HG03039 (cell line): ENCODE data around the gene VEGFC.
A peak's percentile ranks its signal among the peaks of the same experiment; 100 is the strongest.

Experiments
- ATAC-seq: cut with Tn5 transposase; IDR thresholded peaks from one replicate; pipeline ENCODE4 v1.9.1; 2021; ENCODE audit warnings: mild to moderate bottlenecking, moderate library complexity; ENCODE audit not compliant: unreplicated experiment

Gene VEGFC

GRCh38 chr4:176799653-176800052, 6.9 kb upstream of the VEGFC start:
- ATAC-seq, result no peak

- no peak for ATAC-seq
These were observed 5.8 kb upstream of the VEGFC start for GRCh38 chr4:176798540-176798939.

GRCh38 chr4:176795441-176795840, 2.7 kb upstream of the VEGFC start:
- no peak for ATAC-seq

- ATAC-seq, result no peak
These were observed 1.9 kb upstream of the VEGFC start for GRCh38 chr4:176794651-176795050.

GRCh38 chr4:176794151-176794550, 1.4 kb upstream of the VEGFC start:
- no peak for ATAC-seq

GRCh38 chr4:176793060-176793605, 411 bp upstream of the VEGFC start:
- ATAC-seq, result no peak

- no peak for ATAC-seq
These were observed 964 bp downstream of the VEGFC start for GRCh38 chr4:176791591-176792325.

GRCh38 chr4:176790398-176790797, 2.3 kb downstream of the VEGFC start:
- no peak for ATAC-seq

GRCh38 chr4:176789955-176790354, 2.8 kb downstream of the VEGFC start:
- peak; percentile 68 for ATAC-seq

GRCh38 chr4:176788971-176789370, 3.8 kb downstream of the VEGFC start:
- ATAC-seq, result no peak

GRCh38 chr4:176788248-176788647, 4.5 kb downstream of the VEGFC start:
- no peak for ATAC-seq

GRCh38 chr4:176784816-176785215, 7.9 kb downstream of the VEGFC start:
- ATAC-seq, result no peak

- no peak for ATAC-seq
These were observed 9.9 kb downstream of the VEGFC start for GRCh38 chr4:176782794-176783193.

GRCh38 chr4:176782191-176782590, 10.5 kb downstream of the VEGFC start:
- ATAC-seq, result no peak

- ATAC-seq, result no peak
These were observed 11.0 kb downstream of the VEGFC start for GRCh38 chr4:176781739-176782100.

- no peak for ATAC-seq
These were observed 11.6 kb downstream of the VEGFC start for GRCh38 chr4:176780995-176781738.

- no peak for ATAC-seq
These were observed 13.3 kb downstream of the VEGFC start for GRCh38 chr4:176779421-176779820.

GRCh38 chr4:176778491-176778890, 14.2 kb downstream of the VEGFC start:
- no peak for ATAC-seq

- no peak for ATAC-seq
These were observed 14.7 kb downstream of the VEGFC start for GRCh38 chr4:176778063-176778462.

- no peak for ATAC-seq
These were observed 17.4 kb downstream of the VEGFC start for GRCh38 chr4:176775338-176775737.

GRCh38 chr4:176774852-176775251, 17.9 kb downstream of the VEGFC start:
- ATAC-seq, result no peak

GRCh38 chr4:176769514-176769913, 23.2 kb downstream of the VEGFC start:
- no peak for ATAC-seq
